Stimulated activated CD4-positive, alpha-beta T cell treated with anti-CD3 and anti-CD28 coated beads, Interleukin-15, amount 100 ng/mL, for 1 hour (primary cell): Measurements from ENCODE around the gene ELK4.
"Not testable (repeated sequence)": the region's sequence is repeated elsewhere in the genome, so short reads cannot be mapped to it uniquely, and the experiment has no call there.

Experiments used
- DNase-seq, 2 donors: peaks; one replicate each; pipeline ENCODE4 v3.0.0-alpha.2; 2020; ENCODE audit warnings: low read depth in 1 of 2, low spot score in 1 of 2

Gene ELK4

DNA sequence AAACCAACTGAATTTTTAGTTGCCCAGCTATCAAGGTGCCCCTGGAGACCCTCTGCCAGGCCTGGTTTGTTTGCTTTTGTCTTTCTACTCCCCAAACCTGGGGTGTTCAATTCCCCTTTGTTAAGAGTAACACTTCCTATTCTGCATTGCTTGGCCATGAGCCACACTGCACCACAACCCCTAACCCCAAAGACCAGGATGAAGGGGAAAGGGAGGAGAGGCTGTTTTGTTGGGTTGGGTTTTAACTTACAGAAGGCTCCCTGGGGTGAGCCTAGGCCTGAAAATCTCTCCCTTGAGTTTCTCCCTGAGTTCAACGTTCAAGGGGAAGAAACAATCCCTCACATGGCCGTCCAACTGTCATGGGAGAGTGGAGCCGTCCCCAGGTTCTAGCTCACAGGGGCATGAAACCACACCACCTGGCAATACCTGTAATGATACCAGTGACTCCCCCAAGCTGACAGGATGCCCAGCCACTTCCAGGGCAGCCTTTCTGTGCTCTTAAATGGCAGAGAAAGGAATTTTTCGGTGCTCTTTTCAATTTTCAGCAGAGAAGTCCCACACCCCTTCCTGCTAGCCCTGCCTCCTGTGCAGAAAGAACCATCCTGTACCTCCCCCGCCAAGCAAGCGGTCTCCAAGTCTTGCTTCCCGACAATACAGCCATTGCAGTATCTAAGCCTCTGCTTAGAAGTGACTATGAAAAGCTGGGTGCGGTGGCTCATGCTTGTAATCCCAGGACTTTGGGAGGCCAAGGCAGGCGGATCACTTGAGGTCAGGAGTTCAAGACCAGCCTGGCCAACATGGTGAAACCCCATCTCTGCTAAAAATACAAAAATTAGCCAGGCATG, 33.6 kb upstream of the ELK4 start:
- no peak for DNase-seq

DNA sequence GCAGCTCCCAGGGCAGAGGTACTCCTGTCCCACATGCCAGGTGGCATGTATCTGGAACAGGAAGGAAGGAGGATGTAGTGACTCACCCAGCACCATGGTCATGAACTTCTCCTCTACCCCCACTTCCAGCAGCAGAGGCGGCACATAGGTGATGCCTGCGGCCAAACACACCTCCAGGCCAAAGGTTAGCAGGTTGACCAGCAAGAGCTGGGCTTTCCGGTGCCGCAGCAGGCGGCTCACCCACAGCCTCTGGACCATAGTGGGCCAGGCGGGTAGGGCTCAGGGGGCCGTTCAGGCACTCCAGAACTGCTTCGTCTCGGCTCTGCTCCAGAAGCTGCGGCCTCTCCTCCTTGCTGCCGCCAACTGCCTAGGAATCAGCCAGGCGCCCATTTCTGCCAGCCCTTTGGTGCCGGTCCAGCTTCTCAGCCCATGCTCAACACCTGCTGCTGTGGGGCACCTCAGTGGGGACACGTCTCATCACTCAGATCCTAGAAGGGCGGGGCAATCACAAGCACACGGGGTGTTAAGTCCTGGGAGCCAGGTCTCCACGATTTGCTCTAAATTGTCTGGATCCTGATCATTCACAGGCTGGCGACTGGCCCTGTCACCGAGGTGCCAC, 32.7 kb upstream of the ELK4 start:
- DNase-seq: no peak

DNA sequence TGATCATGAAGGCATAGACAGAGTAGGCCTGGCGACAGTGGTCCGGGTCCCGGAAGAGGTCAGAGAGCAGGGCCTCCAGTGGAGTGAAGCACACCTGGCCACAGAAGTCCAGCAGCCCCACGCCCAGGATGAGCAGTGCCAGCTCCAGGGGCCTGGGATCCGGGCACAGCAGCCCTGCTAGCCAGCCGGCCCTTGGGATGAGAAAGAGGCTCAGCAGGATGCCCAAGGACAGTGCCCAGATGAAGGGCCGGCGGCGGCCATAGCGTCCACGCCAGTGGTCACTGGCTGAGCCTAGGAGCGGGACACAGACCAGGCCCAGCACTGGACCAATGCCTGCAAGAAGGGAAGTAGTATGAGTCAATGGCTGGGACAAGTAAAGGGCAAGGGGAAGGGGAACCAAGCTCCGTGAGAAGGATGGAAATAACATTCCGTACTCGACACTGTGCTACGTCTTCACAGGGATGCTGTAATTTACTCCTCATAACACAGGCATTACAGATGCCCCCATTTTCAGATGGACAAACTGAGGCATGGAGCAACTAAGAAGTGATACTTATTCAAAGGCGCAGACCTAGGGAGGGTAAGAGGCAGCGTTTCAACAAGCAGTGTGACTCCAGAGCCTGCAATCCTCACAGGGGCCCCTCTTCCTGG, 31.6 kb upstream of the ELK4 start:
- DNase-seq: no peak

DNA sequence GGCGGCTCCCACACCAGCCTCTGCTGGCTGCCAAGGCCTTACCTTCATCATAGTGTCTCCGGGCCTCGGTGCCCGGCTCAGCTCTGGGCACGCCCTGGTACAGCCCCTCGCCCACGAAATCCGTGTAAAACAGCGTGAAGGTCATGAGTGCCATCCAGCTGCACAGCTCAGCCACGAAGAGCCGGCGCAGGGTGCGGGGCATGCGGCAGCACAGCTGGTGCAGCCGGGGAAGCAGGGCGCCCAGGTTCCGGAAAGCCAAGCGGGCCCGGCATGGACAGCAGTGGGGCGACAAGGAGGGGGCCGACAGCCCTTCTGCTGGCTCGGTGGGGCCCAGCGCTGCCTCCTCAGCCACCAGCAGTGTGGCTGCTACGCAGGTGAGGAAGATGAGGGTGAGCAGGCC, 31.0 kb upstream of the ELK4 start:
- no peak for DNase-seq

DNA sequence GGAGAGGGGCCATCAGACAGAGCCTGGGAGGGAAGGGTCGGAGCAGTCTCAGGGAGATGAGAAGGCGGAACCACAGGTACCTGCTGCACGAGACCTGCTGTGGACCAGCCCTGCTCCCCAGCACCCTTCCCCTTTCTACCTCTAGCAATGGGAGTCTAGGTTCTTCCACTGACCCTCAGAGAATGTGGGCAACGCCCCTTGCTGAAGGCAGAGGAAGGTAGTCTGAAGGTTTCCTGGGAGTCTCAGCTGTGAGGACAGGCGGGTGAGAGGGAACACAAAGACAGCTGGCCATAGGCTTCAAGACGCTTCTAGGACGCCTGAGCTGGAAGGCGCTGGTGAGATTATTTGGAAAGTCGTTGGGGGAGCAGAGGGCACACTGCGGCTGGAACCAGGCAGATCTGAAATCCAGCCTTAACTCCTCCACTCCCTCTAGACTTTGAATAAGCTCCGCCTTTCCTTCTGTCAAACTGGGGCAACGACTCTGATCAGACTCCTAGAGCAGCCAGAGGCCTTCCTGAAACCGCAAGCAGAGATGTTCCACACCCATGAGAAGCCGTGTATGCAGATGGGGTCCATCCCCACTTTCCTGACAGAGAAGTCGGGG, 30.4 kb upstream of the ELK4 start:
- DNase-seq: no peak

DNA sequence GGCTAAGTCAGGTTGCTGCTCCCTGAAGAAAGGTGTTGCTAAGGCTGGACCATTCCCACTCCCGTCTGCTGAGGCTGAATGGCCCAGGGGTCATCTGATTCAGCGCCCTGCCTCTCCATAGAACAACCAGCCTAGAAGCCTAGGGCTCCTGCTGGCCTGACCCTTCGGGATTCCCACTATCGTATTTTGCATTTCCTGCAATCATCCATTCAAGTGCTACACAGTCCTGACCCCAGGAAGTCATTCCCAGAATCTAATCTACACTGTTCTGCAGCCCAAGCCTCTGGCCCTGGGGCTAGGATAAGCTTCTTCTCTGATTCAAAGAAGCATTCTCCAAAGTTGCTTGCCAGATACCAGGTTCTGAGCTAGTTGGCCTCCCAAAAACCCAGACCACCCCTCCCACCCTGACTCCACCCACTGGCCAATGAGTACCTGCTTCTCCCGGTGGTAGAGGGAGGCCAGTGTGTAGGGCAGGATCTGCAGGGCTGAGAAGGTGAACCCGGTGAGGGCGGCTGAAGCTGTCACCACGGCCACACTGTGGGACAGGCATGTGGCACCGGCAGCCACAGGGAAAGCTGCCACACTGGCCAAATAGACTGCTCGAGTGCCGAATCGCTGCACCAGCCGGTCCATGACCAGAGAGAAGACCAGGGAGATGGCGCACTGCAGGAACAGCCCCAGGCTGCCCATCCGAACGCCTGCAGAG, 29.8 kb upstream of the ELK4 start:
- DNase-seq: no peak

DNA sequence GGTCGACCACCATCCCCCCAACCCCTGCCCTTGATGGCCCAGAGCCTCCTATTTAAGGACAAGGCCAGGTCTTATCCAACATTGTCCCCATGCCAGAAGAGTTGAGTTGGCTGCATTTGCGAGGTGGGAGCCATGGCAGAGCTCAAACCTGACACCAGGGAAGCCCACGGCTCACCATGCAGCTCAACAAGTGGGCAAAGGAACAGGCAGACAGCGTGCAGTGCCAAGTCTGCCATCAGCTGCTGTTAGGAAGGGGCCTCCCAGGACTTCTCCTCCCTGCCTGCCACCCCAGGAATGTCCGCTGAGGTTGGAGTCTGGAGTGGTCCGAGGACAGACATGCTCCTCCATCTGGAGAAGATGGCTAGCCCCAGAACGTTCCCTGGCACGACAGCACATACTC, 28.6 kb upstream of the ELK4 start:
- DNase-seq: no peak

DNA sequence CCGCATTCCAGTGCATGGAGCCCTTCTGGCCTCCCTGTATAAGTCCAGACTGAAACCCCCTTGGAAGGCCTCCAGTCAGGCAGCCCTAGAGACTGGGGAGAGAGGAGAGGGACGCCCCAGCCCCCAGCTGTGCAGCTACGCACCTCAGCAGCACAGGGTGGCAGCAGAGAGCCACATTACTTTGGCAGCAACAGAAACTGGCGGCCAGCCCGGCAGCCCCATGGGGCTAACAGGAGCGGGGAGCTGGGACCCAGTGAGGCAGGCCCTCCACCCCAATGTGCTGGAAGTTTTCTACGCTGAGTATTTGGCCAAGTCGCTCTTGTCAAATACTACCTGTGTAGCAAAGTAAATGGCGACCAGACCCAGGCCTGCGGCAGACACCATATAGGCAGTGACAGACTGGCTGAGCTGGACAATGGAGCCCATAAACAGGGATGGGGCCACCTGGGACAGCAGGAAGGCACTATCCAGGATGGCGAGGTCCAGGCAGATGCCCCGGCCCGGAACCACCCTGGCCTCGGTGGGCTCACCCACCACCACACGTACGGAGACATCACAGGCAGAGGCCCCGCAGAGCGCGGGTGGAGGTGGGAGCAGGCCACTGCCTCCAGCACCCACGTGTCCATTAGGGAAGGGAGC, 27.3 kb upstream of the ELK4 start:
- DNase-seq: peak; percentile 44 to 64

DNA sequence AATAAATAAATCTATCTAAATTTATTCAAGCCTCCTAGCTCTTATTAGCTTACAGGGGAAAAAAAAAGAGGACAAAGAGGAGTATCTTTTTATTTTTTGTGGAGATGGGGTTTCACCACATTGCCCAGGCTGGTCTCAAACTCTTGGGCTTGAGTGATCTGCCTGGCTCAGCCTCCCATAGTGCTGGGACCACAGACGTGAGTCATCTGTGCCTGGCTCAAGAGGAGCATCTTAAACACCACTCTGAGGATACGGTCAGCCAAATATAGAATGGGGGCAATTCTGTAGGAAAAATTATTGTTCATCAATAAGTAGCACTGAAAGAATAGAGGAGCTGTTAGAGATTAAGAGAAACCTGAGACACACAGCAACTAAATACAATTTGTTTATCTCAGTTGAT, 24.4 kb upstream of the ELK4 start:
- no peak for DNase-seq

DNA sequence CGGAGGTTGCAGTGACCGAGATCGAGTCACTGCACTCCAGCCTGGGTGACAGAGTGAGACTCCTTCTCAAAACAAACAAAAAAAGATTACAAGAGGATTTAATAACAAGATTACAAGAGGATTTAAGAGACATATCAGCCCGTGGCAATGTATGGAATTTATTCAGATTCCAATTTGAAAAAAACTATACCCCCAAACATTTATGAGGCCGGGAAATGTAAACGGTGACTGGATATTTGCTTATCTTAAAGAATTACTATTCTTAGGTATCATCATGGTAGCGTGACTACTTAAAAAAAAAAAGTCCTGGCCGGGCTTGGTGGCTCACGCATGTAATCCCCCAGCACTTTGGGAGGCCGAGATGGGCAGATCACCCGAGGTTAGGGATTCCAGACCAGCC, 21.2 kb upstream of the ELK4 start:
- no peak for DNase-seq

DNA sequence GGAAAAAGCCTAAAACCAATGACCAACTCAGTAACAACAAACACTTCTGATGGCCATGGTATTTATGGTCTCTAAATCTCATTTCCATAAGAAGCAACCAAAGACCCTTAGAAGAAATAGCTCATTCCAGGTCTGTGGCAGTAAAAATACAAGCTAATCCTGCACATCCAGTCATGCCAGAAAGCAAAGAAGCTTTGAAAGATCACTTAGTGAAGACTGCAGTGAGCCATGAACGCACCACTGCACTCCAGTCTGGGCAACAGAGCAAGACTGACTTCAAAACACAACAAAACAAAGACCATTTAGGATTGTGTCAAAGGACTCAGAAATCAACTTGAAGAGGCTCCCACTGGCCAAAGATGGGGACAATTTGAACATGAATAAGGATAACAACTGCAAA, 18.4 kb upstream of the ELK4 start:
- DNase-seq: no peak

DNA sequence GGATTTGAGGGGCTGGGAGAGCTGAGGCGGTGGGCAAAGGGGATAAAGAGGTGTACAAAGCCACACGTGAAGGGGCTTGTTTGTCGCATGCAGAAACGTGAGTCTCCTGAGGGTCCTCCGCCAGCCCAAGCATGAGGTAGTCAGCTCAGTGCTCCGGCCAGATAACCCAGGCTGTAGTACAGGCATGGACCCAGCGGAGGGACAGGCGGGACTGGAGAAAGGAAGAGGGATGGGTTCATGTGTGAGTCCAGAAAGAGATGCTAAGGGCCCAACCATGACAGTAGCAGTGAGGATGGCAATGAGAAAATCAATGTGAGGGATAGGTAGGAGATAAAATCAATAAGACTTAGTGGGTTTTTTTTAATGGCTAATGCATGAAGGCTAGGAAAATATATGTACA, 13.7 kb upstream of the ELK4 start:
- no peak for DNase-seq

DNA sequence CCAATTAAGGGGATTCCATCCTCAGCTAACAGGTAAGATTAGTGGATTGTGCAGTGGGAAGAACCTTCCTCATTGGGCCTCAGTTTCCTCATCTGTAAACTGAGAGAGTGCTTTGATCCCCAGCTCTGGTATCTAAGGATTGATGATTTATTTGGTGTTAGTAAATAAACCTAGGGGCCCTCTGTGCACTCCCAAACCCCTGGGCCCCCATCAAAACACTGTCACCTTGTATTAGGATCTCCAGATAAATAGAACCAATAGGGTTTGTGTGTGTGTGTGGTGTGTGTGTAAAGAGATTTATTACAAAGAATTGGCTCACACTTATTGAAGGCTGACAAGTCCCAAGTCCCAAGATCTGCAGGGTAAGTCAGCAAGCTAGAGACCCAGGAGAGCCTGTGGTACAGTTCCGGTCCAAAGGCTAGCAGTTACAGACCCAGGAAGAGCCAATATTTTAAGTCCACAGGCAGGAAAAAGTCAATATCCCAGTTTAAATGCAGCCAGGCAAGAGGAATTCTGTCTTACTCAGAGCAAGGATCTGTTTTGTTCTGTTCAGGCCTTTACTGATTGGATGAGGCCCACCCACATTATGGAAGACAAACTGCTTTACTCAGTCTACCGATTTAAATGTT, 11.0 kb upstream of the ELK4 start:
- DNase-seq: no peak

DNA sequence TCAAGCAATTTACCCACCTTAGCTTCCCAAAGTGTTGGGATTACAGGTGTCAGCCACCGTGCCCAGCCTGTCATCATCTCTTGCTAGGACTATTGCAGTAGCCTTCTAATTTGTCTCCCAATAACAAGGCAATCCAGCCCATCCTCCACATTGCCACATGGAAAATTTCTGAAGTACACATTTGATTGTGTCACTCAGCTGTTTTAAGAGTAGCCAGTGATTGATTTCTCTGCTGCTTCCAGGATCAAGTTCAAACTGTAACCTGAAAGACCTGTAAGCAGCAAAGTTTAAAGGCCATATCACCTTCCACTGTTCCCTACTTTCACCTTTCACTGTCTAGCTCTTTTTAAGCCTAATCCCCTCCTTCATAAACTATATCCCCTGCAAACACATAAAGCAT, 7.8 kb upstream of the ELK4 start:
- no peak for DNase-seq

DNA sequence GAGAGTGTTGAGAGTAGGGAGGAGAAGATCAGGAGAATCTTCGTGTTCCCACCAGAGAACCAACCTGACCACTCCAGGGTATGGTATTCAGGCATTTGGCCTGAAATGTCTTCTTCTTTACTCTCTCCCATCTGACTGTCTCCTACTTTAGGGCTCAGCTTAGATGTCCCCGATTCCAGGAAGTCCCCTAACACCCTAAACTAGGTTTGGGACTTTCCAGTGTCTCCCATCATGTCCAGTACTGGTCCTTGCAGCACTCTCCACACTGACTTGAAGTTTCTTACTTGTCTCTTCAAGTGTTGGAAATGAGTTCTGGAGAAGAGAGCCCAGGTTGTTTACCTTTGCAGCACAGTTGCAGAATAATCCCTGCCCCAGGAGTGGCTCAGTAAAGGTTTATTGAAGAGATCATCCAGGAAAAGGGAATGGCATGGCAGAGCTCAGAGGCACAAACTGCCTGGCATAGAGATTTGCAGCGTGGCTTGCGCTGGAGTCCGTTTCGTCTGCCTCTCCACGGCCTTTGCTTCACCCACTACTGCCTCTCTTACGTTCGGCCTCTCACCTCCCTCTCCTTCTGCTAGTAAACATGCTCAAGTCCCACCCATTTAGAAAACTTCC, 6.2 kb upstream of the ELK4 start:
- no peak for DNase-seq

DNA sequence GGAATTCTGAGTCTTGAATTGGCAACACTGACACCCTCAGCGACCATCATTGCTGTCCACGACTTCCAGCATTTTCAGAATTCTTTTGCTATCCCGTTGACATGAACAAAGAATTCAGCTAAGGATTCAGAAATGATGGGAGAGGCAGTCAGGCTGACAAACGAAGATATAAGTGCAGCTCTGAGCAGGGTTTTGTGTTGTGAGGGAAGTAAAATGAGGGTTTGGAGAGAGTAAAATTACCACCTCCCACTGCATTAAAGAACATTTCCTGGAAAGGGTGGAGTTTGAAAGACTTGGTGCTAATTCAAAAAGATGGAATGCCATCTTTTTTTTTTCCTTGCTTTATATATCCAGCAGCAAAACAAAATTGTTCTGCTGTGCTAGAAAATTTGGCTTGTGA, 4.9 kb upstream of the ELK4 start:
- DNase-seq: no peak

DNA sequence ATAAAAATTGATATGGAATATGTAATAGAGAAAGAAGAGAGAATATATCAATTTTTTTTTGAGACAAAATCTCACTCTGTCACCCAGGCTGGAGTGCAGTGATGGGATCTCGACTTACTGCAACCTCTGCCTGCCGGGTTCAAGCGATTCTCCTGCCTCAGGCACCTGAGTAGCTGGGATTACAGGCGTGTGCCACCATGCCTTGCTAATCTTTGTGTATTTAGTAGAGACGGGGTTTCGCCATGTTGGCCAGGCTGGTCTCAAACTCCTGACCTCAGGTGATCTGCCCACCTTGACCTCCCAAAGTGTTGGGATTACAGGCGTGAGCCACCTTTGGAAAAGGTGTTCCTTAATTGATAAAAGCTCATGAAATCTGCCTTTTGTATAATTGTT, 4.3 kb upstream of the ELK4 start:
- DNase-seq: not testable (repeated sequence)

DNA sequence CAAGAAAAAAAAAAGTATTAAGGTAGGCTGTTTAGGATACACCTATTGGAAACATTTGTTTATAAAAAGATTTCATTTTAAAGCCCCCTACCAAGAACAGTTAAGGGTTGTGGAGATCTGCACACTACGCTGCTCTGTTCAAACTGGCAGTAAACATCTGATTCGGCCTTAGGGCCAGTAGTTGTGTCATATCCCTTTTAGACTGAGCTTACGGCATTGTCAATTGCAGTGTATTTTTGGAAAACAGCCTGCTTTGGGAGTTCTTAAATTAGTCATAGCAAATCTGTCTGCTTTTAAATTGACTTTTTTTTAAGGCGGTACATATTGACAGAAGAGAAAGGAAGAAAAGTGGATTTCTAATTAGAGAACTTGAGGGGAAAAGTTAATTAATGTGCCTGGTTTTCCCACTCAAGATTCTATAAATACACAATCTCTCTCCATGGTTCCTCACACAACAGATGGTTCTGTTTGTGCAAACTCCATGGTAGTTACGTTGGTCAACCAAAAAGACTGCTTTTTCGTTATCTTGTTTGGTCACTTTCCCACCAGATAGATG, 1.7 kb upstream of the ELK4 start:
- no peak for DNase-seq

DNA sequence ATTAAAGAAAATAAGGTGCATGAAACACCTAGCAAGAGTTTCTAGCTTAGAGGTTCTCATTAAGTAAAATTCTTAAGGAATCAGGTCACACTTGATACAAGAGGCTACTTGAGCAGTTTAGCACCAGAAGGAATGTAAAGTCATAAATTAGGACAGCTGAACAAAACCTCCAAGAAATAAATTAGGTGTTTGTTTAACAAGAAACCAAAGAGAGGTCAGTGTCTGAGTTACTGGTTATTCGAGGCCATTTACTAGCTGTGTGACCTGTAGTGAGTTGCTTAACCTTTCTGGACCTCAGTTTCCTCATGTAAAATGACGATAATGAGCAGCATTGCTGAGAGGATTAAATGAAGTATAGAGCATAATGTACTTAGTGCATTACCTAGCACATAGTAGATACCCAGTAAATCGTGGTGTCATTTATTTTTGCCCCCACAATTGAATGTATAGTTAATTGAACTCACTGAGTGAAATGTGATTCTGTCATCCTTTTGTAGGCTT, 908 bp upstream of the ELK4 start:
- DNase-seq: no peak
